ENCODE data around the gene SLTM. TPM values are rescaled to one million over a fixed set of nuclear protein-coding genes. Genes with fewer than 3 reads are reported as not detected.
"Not testable (repeated sequence)": the region's sequence is repeated elsewhere in the genome, so short reads cannot be mapped to it uniquely, and the experiment has no call there.

Gene SLTM
- total and polyA plus RNA-seq, 7 experiments from 2014 or later: 56.3 to 166 (median 151) TPM

DNA sequence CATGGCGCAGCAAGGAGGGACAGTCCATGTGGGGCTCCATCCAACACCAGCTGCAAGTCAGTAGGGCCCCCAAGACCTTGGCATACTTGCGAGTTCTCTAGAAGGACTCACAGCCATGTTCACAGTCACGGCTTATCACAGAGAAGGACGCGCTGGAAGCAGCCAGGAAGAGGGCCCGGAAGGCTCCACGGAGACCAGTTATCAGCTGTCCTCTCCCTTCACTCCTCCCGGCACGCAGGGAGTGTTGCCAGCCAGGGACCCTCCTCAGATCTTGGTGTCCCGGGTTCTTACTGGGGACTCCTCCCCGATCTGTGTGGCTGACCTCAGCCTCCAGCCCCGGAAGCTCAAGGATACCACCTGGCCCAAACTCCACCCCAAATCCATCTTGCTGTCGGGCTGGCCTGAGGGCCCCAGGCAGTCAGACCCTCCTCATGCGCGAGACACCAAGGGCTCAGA, 68.0 kb downstream of the SLTM start:
- H3K27me3 Mint-ChIP-seq: peaks cover 6 to 8% (median 7%) of the 10 kb centered on the region in 5 donors
- ATAC-seq (no peak), DNase-seq (no peak)
- H3K4me1 Mint-ChIP-seq: peaks cover 10 to 31% (median 25%) of the 10 kb centered on the region in 7 donors
- no peaks in the 10 kb centered on the region for H3K27me3 ChIP-seq (ENCODE audit: control insufficient read depth in 2 of 2, insufficient read depth in 2 of 2, low read length in 2 of 2)
- H3K36me3 Mint-ChIP-seq: peaks cover 0 to 7% (median 4%) of the 10 kb centered on the region in 5 donors
- POLR2A ChIA-PET: no interaction called here
- H3K9me3 Mint-ChIP-seq: peaks cover 0 to 1% (median 0%) of the 10 kb centered on the region in 11 donors
- no peaks in the 10 kb centered on the region for H3K36me3 ChIP-seq (ENCODE audit: control insufficient read depth in 2 of 3, insufficient read depth in 3 of 3, low read length in 3 of 3)
- no peak overlapping the region for H3K4me3 ChIP-seq (ENCODE audit: low read length)
- intact Hi-C loops (cut with micrococcal nuclease): no loop called here
- peak overlapping the region in 5 of 10 donors; percentile 16 to 58 (median 38) for H3K4me3 Mint-ChIP-seq
- peaks cover 0 to 5% of the 10 kb centered on the region in 2 donors for H3K4me1 ChIP-seq (ENCODE audit: control insufficient read depth in 2 of 2, insufficient read depth in 2 of 2, low read length in 2 of 2)
- no peak overlapping the region for H3K27ac ChIP-seq (ENCODE audit: low read depth, low read length)
- H3K27ac Mint-ChIP-seq: no peak overlapping the region
- CTCF ChIA-PET: no interaction called here
- no peaks in the 10 kb centered on the region for H3K9me3 ChIP-seq (ENCODE audit: control insufficient read depth in 2 of 3, low read length in 3 of 3)

DNA sequence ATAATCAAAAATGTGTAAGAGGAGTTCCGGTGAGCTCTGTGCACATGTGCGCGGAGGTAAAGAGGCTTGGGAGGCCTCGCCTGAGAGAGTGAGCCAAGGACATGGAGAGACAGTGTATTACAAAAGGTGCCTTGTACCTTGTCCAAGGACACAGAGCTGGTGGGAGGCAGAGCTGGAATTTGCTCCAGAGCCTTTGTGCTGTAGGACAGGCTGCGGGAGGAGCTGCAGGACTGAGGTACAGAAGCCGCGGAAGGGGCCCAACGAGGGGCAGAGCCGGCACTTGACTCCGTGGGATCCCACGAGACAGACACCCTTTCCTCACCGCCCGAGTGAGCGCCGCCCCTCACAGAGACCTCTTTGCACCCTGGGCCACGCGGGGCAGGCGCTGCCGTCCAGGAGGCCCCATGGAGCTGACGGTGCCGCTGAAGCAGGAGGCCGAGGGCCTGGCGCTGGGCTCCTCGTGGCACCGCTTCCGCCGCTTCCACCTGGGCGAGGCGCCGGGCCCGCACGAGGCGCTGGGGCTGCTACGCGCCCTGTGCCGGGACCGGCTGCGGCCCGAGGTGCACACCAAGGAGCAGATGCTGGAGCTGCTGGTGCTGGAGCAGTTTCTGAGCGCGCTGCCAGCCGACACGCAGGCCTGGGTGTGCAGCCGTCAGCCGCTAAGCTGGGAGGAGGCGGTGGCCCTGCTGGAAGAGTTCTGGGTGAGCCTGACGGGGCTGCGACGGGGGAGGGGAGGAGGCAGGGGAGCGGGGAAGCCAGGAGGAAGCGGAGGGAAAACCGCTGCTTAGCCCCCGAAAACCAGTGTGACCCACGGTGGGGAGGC, 68.7 kb downstream of the SLTM start:
- intact Hi-C loops (cut with micrococcal nuclease): no loop called here
- peak overlapping the region in 5 of 9 donors; percentile 3 to 72 (median 14) for H3K27ac Mint-ChIP-seq
- peaks cover 10 to 31% (median 25%) of the 10 kb centered on the region in 7 donors for H3K4me1 Mint-ChIP-seq
- Histone ChIP-seq H3K4me1 (ENCODE audit: control insufficient read depth in 2 of 2, insufficient read depth in 2 of 2, low read length in 2 of 2) (peaks cover 0 to 5% of the 10 kb centered on the region in 2 donors), H3K36me3 (ENCODE audit: control insufficient read depth in 2 of 3, insufficient read depth in 3 of 3, low read length in 3 of 3) (no peaks in the 10 kb centered on the region), H3K4me3 (ENCODE audit: low read length) (no peak overlapping the region), H3K27ac (ENCODE audit: low read depth, low read length) (no peak overlapping the region), H3K9me3 (ENCODE audit: control insufficient read depth in 2 of 3, low read length in 3 of 3) (no peaks in the 10 kb centered on the region), H3K27me3 (ENCODE audit: control insufficient read depth in 2 of 2, insufficient read depth in 2 of 2, low read length in 2 of 2) (no peaks in the 10 kb centered on the region)
- peak overlapping the region; percentile 34 to 78 (median 60) for H3K4me3 Mint-ChIP-seq
- H3K36me3 Mint-ChIP-seq: peaks cover 0 to 7% (median 4%) of the 10 kb centered on the region in 5 donors
- peak; percentile 36 for ATAC-seq
- peaks cover 0 to 1% (median 0%) of the 10 kb centered on the region in 11 donors for H3K9me3 Mint-ChIP-seq
- ChIA-PET CTCF (no interaction called here), POLR2A (no interaction called here)
- DNase-seq: peak in 3 of 9 donors; percentile 2 to 22 (median 9)
- peaks cover 6 to 8% (median 7%) of the 10 kb centered on the region in 5 donors for H3K27me3 Mint-ChIP-seq

DNA sequence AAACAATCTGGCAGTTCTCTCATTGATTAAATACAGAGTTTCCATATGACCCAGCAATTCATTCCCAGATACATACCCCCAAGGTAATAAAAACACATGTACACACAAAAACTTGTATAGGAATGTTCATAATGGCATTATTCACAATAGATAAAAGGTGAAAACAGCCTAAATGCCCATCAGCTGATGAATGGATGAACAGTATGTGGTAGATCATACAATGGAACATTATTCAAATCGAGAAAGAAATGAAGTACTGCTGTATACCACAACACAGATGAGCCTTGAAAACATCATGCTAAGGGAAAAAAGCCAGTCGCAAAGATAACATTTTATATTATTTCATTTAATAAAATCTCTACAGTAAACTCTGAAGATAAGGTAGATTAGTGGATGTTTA, 71.2 kb downstream of the SLTM start:
- Mint-ChIP-seq H3K36me3 (peaks cover 0 to 5% (median 4%) of the 10 kb centered on the region in 5 donors), H3K4me3 (no peak overlapping the region), H3K4me1 (peaks cover 8 to 31% (median 25%) of the 10 kb centered on the region in 7 donors), H3K27me3 (peaks cover 6 to 8% (median 7%) of the 10 kb centered on the region in 5 donors), H3K27ac (peak overlapping the region in 1 of 9 donors; percentile 0), H3K9me3 (no peaks in the 10 kb centered on the region)
- Histone ChIP-seq H3K4me1 (ENCODE audit: control insufficient read depth in 2 of 2, insufficient read depth in 2 of 2, low read length in 2 of 2) (peaks cover 0 to 5% of the 10 kb centered on the region in 2 donors), H3K27ac (ENCODE audit: low read depth, low read length) (no peak overlapping the region), H3K36me3 (ENCODE audit: control insufficient read depth in 2 of 3, insufficient read depth in 3 of 3, low read length in 3 of 3) (no peaks in the 10 kb centered on the region), H3K9me3 (ENCODE audit: control insufficient read depth in 2 of 3, low read length in 3 of 3) (no peaks in the 10 kb centered on the region), H3K27me3 (ENCODE audit: control insufficient read depth in 2 of 2, insufficient read depth in 2 of 2, low read length in 2 of 2) (no peaks in the 10 kb centered on the region), H3K4me3 (ENCODE audit: low read length) (no peak overlapping the region)
- ATAC-seq: no peak
- POLR2A ChIA-PET: interaction anchor here (0.7 kb wide), 1 partner anchor 246 kb away, joined by 3 read pairs; no protein-coding TSS in a partner anchor
- intact Hi-C loops (cut with micrococcal nuclease): no loop called here
- CTCF ChIA-PET: no interaction called here
- DNase-seq: no peak

DNA sequence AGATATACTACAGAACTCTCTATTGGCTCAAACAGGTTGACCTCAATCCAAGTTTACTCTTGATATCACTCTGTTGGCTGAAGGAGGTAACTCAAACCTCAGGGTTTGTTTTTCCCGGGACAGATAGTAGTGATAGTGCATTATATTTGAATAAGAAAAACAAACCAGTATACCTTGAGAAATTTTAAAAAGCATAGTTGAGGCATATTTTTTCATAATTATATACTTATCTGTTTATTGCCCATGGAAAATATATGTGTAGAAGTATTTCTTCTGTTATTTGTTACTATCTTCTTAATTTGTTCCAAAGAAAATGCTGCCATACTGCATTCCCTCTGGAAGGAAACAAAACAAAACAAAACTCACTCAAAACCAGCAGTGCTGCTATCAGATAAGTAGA, 76.9 kb downstream of the SLTM start:
- H3K4me3 ChIP-seq (ENCODE audit: low read length); H3K27ac ChIP-seq (ENCODE audit: low read depth, low read length); H3K27me3 Mint-ChIP-seq; H3K27ac Mint-ChIP-seq; H3K27me3 ChIP-seq (ENCODE audit: control insufficient read depth in 2 of 2, insufficient read depth in 2 of 2, low read length in 2 of 2); H3K4me1 ChIP-seq (ENCODE audit: control insufficient read depth in 2 of 2, insufficient read depth in 2 of 2, low read length in 2 of 2); H3K9me3 Mint-ChIP-seq; intact Hi-C loops (cut with micrococcal nuclease); POLR2A ChIA-PET; H3K36me3 ChIP-seq (ENCODE audit: control insufficient read depth in 2 of 3, insufficient read depth in 3 of 3, low read length in 3 of 3); ATAC-seq; H3K9me3 ChIP-seq (ENCODE audit: control insufficient read depth in 2 of 3, low read length in 3 of 3); H3K4me3 Mint-ChIP-seq; CTCF ChIA-PET; DNase-seq: not testable (repeated sequence)
- peaks cover 0 to 20% (median 13%) of the 10 kb centered on the region in 5 donors for H3K36me3 Mint-ChIP-seq
- peaks cover 0 to 11% (median 8%) of the 10 kb centered on the region in 7 donors for H3K4me1 Mint-ChIP-seq

GRCh38 chr15:58856086-58856485, 77.4 kb downstream of the SLTM start:
- H3K4me1 ChIP-seq (ENCODE audit: control insufficient read depth in 2 of 2, insufficient read depth in 2 of 2, low read length in 2 of 2): no peaks in the 10 kb centered on the region
- no peak overlapping the region for H3K27ac ChIP-seq (ENCODE audit: low read depth, low read length)
- H3K36me3 ChIP-seq (ENCODE audit: control insufficient read depth in 2 of 3, insufficient read depth in 3 of 3, low read length in 3 of 3): peaks cover 3 to 5% (median 4%) of the 10 kb centered on the region in 3 experiments
- H3K27me3 ChIP-seq (ENCODE audit: control insufficient read depth in 2 of 2, insufficient read depth in 2 of 2, low read length in 2 of 2): no peaks in the 10 kb centered on the region
- H3K4me3 ChIP-seq (ENCODE audit: low read length): no peak overlapping the region
- DNase-seq (no peak), ATAC-seq (no peak)
- Mint-ChIP-seq H3K27ac (no peak overlapping the region), H3K36me3 (peaks cover 0 to 22% (median 15%) of the 10 kb centered on the region in 5 donors), H3K9me3 (no peaks in the 10 kb centered on the region), H3K4me1 (peaks cover 0 to 6% (median 5%) of the 10 kb centered on the region in 7 donors), H3K4me3 (no peak overlapping the region), H3K27me3 (no peaks in the 10 kb centered on the region)
- CTCF ChIA-PET: no interaction called here
- no peaks in the 10 kb centered on the region for H3K9me3 ChIP-seq (ENCODE audit: control insufficient read depth in 2 of 3, low read length in 3 of 3)
- intact Hi-C loops (cut with micrococcal nuclease): no loop called here
- POLR2A ChIA-PET: interaction anchor here (0.6 kb wide), 1 partner anchor 25 kb away, joined by 3 read pairs; no protein-coding TSS in a partner anchor

DNA sequence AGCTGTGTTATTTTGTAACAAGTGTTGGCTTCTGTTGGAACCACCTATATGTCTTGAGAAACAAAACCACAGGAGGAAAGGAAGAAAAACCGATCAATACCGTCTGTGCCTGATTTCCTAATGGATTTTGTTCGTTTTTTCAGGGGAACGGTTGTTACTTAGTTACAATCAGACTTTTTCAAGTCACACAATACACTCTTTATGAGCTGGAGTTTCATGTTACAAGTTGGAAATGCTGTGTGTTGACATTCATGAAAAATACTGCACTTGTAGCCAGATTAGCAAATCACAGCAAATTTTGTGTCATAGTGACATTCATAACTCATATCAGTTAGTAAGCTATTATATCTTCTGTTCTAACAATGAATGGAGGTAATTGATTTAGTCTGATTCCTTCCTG, 78.9 kb downstream of the SLTM start:
- H3K36me3 Mint-ChIP-seq: peaks cover 0 to 27% (median 15%) of the 10 kb centered on the region in 5 donors

More for the DNA sequence above, 78.9 kb downstream of the SLTM start:
- H3K9me3 ChIP-seq (ENCODE audit: control insufficient read depth in 2 of 3, low read length in 3 of 3): no peaks in the 10 kb centered on the region
- no peak overlapping the region for H3K4me3 Mint-ChIP-seq
- H3K27me3 Mint-ChIP-seq: no peaks in the 10 kb centered on the region
- ChIA-PET POLR2A (no interaction called here), CTCF (no interaction called here)
- peaks cover 3 to 5% (median 4%) of the 10 kb centered on the region in 3 experiments for H3K36me3 ChIP-seq (ENCODE audit: control insufficient read depth in 2 of 3, insufficient read depth in 3 of 3, low read length in 3 of 3)
- DNase-seq: no peak
- no peaks in the 10 kb centered on the region for H3K27me3 ChIP-seq (ENCODE audit: control insufficient read depth in 2 of 2, insufficient read depth in 2 of 2, low read length in 2 of 2)
- H3K4me1 ChIP-seq (ENCODE audit: control insufficient read depth in 2 of 2, insufficient read depth in 2 of 2, low read length in 2 of 2): no peaks in the 10 kb centered on the region
- H3K27ac Mint-ChIP-seq: no peak overlapping the region
- no peaks in the 10 kb centered on the region for H3K9me3 Mint-ChIP-seq
- no peak overlapping the region for H3K27ac ChIP-seq (ENCODE audit: low read depth, low read length)
- no peak overlapping the region for H3K4me3 ChIP-seq (ENCODE audit: low read length)
- no peaks in the 10 kb centered on the region for H3K4me1 Mint-ChIP-seq
- intact Hi-C loops (cut with micrococcal nuclease): no loop called here
- ATAC-seq: no peak
